GM12865 (cell line): ENCODE data around the gene CNTN6.

Experiments used
- DNase-seq: peaks from one replicate; pipeline ENCODE4 v3.0.0; 2010; ENCODE audit warnings: low read depth
- H3K4me3 ChIP-seq: 2 replicates; pipeline ENCODE4 v1.5.1; 2011; ENCODE audit warnings: mild to moderate bottlenecking, low read depth, low read length, control low read depth
- TF ChIP-seq, protein P1 (sequence below): IDR thresholded peaks from 2 replicates; pipeline ENCODE4 v1.5.1; 2011; ENCODE audit warnings: low read length, control low read depth, low read depth, inconsistent platforms; ENCODE audit not compliant: insufficient read depth; ENCODE audit errors: missing control alignments

The CNTN6 gene

DNA sequence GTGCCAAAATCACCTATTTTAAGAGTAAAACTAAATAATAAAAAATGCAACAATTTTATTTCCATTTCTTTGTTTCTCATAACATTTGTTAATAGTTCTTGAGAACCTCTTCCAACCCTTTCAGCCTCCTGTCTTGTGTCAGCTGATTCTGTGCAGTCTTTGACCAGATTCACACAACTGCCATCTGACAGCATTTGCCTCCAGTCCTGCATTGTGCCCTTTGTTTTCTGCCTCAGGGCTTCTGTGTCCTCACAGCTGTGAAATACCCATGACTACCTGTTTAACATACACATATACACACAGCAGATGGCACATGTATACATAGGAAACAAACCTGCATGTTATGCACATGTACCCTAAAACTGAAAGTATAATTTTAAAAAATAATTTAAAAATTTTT is 13.2 kb upstream of the CNTN6 start:
- TF ChIP-seq, protein P1, sequence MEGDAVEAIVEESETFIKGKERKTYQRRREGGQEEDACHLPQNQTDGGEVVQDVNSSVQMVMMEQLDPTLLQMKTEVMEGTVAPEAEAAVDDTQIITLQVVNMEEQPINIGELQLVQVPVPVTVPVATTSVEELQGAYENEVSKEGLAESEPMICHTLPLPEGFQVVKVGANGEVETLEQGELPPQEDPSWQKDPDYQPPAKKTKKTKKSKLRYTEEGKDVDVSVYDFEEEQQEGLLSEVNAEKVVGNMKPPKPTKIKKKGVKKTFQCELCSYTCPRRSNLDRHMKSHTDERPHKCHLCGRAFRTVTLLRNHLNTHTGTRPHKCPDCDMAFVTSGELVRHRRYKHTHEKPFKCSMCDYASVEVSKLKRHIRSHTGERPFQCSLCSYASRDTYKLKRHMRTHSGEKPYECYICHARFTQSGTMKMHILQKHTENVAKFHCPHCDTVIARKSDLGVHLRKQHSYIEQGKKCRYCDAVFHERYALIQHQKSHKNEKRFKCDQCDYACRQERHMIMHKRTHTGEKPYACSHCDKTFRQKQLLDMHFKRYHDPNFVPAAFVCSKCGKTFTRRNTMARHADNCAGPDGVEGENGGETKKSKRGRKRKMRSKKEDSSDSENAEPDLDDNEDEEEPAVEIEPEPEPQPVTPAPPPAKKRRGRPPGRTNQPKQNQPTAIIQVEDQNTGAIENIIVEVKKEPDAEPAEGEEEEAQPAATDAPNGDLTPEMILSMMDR = no peak
- H3K4me3 ChIP-seq = no peak overlapping the region
- DNase-seq = no peak

- no peak overlapping the region for H3K4me3 ChIP-seq
- TF ChIP-seq, protein P1 = peak; percentile 63
- peak; percentile 50 for DNase-seq
Measured at GRCh38 chr3:1082108-1082507, 10.7 kb upstream of the CNTN6 start.

DNA sequence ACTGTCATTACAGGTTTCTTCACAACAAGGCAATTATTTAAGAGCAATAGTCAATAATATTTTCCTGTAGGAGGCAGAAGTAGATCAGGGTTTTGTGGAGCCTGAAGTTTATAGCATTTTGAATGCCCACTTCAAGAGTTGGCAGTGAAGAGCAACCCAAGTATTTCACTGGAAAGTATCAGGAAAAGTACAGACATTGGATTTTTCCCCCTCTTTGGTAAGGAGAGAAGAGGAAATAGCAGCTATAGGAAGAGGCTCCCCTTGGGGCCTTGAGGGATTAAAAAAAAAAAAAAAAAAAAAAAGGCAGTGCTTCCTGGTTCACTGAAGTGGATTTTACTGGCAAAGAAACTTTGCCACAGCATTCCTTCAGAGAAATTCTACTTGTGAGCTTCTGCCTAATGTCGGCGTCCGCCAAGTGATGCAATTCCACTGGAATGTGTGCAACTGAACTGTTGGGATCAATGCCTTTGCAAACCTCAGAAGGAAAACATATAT is 5.7 kb upstream of the CNTN6 start:
- TF ChIP-seq, protein P1 = no peak
- no peak overlapping the region for H3K4me3 ChIP-seq
- DNase-seq = no peak

DNA sequence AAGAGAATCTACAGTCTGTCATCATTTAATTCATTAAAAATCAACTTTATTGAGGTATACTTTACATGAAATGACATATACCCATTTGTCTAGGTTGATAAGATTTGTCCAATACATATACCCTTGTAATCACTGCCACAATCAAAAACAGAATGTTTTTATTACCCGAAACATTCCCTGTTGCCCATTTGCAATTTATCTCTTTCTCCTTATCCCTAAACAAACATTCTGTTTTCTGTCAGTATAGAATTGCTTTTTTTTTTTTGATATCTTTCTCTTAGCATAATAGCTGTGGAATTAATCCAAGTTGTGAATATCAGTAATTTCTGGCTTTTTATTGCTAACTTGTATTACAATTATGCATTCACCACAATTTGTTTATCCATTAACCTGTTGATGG is 4.3 kb upstream of the CNTN6 start:
- TF ChIP-seq, protein P1 = no peak
- DNase-seq = no peak
- no peak overlapping the region for H3K4me3 ChIP-seq

GRCh38 chr3:1091286-1091685 is 1.5 kb upstream of the CNTN6 start:
- DNase-seq = no peak
- no peak overlapping the region for H3K4me3 ChIP-seq
- TF ChIP-seq, protein P1 = no peak

DNA sequence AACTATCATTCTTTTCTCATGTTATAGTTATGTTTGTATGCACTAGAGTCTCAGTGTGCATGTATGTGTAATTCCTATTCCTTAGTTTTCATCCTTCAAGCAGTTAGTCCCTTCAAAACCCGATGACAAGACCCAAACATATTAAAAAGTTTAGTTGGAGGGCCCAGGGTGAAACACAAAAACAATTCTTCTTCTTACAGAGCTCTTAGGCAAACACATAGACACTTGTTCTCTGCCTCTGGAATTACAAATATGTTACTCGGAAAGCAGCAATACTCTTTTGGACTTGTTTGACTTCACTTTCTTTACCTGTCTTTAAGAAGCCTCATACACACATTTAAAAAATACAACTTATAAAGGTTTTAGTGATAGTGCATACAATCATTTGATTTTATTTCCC is 763 bp upstream of the CNTN6 start:
- no peak for DNase-seq

DNA sequence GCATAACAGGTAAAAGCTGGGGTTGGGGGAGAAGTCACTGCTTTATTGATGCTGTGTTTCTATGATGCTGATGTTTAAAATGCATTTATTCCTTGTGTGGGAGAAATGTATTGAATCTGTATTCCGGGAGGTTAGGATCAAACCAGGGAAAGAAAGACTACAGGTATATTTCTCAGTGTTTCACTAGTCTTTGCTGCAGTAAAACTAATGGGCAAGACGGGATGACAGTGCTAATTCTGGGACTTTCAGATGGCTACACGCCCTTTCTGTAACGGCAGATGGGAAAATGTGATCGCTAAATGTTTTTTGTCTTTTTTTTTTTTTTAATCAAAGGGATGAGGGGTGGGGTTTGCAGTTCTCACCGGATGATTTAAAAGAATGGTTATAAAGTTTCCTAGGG is 393 bp downstream of the CNTN6 start:
- no peak for DNase-seq
- TF ChIP-seq, protein P1 = no peak
- H3K4me3 ChIP-seq = no peak overlapping the region

More for the DNA sequence above, 763 bp upstream of the CNTN6 start:
- H3K4me3 ChIP-seq = no peak overlapping the region
- TF ChIP-seq, protein P1 = no peak
